BLaER1 treated with 17β-estradiol and CSF1 and Interleukin-3, amounts not matched to agents 10 nM and 100 nM (cell line): Measurements from ENCODE around the gene TRIOBP.

Experiments
- H3K27ac ChIP-seq, 11 experiments: shearing (Covaris generic); formaldehyde crosslinking; 2 replicates each; pipeline ENCODE4 v1.8.1; 2022
- H3K27me3 ChIP-seq, 11 experiments: shearing (Covaris generic); formaldehyde crosslinking; 2 replicates each; pipeline ENCODE4 v1.8.1; 2022
- H3K36me3 ChIP-seq, 11 experiments: shearing (Covaris generic); formaldehyde crosslinking; 2 replicates each; pipeline ENCODE4 v1.8.1; 2022
- H3K4me1 ChIP-seq, 10 experiments: shearing (Covaris generic); formaldehyde crosslinking; 2 replicates each; pipeline ENCODE4 v1.8.1; 2022
- H3K4me2 ChIP-seq, 11 experiments: shearing (Covaris generic); formaldehyde crosslinking; 2 replicates each; pipeline ENCODE4 v1.8.1; 2022
- H3K4me3 ChIP-seq, 10 experiments: shearing (Covaris generic); formaldehyde crosslinking; 2 replicates each; pipeline ENCODE4 v1.8.1; 2022
- H3K9ac ChIP-seq, 11 experiments: shearing (Covaris generic); formaldehyde crosslinking; 2 replicates each; pipeline ENCODE4 v1.8.1; 2022
- H3K9me3 ChIP-seq, 11 experiments: shearing (Covaris generic); formaldehyde crosslinking; replicated peaks in 1 of 11; 2 replicates each; pipeline ENCODE4 v1.8.1; 2022
- H4K20me1 ChIP-seq, 11 experiments: shearing (Covaris generic); formaldehyde crosslinking; 2 replicates each; pipeline ENCODE4 v1.8.1; 2022
- Cebpa-rat ChIP-seq, 11 experiments: shearing (Covaris generic); IDR thresholded peaks; 2 replicates each; pipeline ENCODE4 v1.8.1; 2022

The TRIOBP gene

GRCh38 chr22:37734964-37735451 lies 38.2 kb downstream of the TRIOBP start:
- H3K36me3 ChIP-seq: no peaks in the 10 kb centered on the region; a peak in 1 of 22 replicates
- no peaks in the 10 kb centered on the region for H4K20me1 ChIP-seq
- H3K4me2 ChIP-seq: peak overlapping the region; percentile 18 to 95 (median 80); a peak in 21 of 22 replicates
- H3K4me1 ChIP-seq: peaks cover 59 to 100% (median 96%) of the 10 kb centered on the region in 10 experiments
- H3K9me3 ChIP-seq: no peaks in the 10 kb centered on the region
- peak overlapping the region; percentile 38 to 75 (median 54); a peak in 19 of 22 replicates for H3K9ac ChIP-seq
- H3K27me3 ChIP-seq: no peaks in the 10 kb centered on the region
- TF ChIP-seq Cebpa-rat (IDR thresholded peaks at IDR 0.05): no peak
- peak overlapping the region in 10 of 11 experiments; percentile 29 to 99 (median 92); a peak in 20 of 22 replicates for H3K27ac ChIP-seq
- no peak overlapping the region for H3K4me3 ChIP-seq

- Histone ChIP-seq H3K4me2 (peak overlapping the region; percentile 79 to 97 (median 89)), H4K20me1 (no peaks in the 10 kb centered on the region), H3K36me3 (no peaks in the 10 kb centered on the region; a peak in 1 of 22 replicates), H3K27me3 (no peaks in the 10 kb centered on the region), H3K27ac (peak overlapping the region; percentile 36 to 100 (median 83); a peak in 21 of 22 replicates), H3K9ac (peak overlapping the region; percentile 49 to 99 (median 64); a peak in 21 of 22 replicates), H3K9me3 (no peaks in the 10 kb centered on the region), H3K4me1 (peaks cover 72 to 100% (median 96%) of the 10 kb centered on the region in 10 experiments), H3K4me3 (peak overlapping the region in 2 of 10 experiments; percentile 20 to 29; a peak in 3 of 20 replicates)
- TF ChIP-seq Cebpa-rat (IDR thresholded peaks at IDR 0.05): no peak
These were observed 42.2 kb downstream of the TRIOBP start for GRCh38 chr22:37739035-37739434.

- no peaks in the 10 kb centered on the region for H4K20me1 ChIP-seq
- no peaks in the 10 kb centered on the region; a peak in 1 of 22 replicates for H3K36me3 ChIP-seq
- H3K4me2 ChIP-seq: peak overlapping the region; percentile 79 to 97 (median 89)
- peak overlapping the region in 3 of 10 experiments; percentile 7 to 29 (median 20); a peak in 6 of 20 replicates for H3K4me3 ChIP-seq
- no peaks in the 10 kb centered on the region for H3K27me3 ChIP-seq
- no peaks in the 10 kb centered on the region for H3K9me3 ChIP-seq
- peaks cover 72 to 100% (median 96%) of the 10 kb centered on the region in 10 experiments for H3K4me1 ChIP-seq
- peak in 9 of 11 experiments; percentile 32 to 75 (median 56); a peak in 10 of 22 replicates for TF ChIP-seq Cebpa-rat (IDR thresholded peaks at IDR 0.05)
- H3K9ac ChIP-seq: peak overlapping the region in 10 of 11 experiments; percentile 53 to 99 (median 65); a peak in 20 of 22 replicates
- peak overlapping the region; percentile 36 to 100 (median 83); a peak in 21 of 22 replicates for H3K27ac ChIP-seq
These were observed 42.8 kb downstream of the TRIOBP start for GRCh38 chr22:37739611-37740049.

- Histone ChIP-seq H3K36me3 (no peaks in the 10 kb centered on the region), H4K20me1 (no peaks in the 10 kb centered on the region), H3K27me3 (no peaks in the 10 kb centered on the region), H3K4me2 (peak overlapping the region; percentile 79 to 97 (median 89)), H3K9ac (peak overlapping the region; percentile 33 to 99 (median 65); a peak in 18 of 22 replicates), H3K27ac (peak overlapping the region in 10 of 11 experiments; percentile 68 to 100 (median 83); a peak in 19 of 22 replicates), H3K4me3 (peak overlapping the region in 1 of 10 experiments; percentile 15; a peak in 2 of 20 replicates), H3K9me3 (no peaks in the 10 kb centered on the region), H3K4me1 (peaks cover 77 to 100% (median 95%) of the 10 kb centered on the region in 10 experiments)
- no peak for TF ChIP-seq Cebpa-rat (IDR thresholded peaks at IDR 0.05)
These were observed 43.8 kb downstream of the TRIOBP start for GRCh38 chr22:37740455-37741311.

GRCh38 chr22:37741312-37741795 lies 44.5 kb downstream of the TRIOBP start:
- Histone ChIP-seq H3K4me2 (peak overlapping the region; percentile 79 to 97 (median 89)), H3K36me3 (no peaks in the 10 kb centered on the region), H3K9ac (peak overlapping the region; percentile 33 to 99 (median 65); a peak in 19 of 22 replicates), H3K9me3 (no peaks in the 10 kb centered on the region), H4K20me1 (no peaks in the 10 kb centered on the region), H3K27ac (peak overlapping the region in 10 of 11 experiments; percentile 34 to 100 (median 83); a peak in 19 of 22 replicates), H3K4me3 (peak overlapping the region in 1 of 10 experiments; percentile 15; a peak in 2 of 20 replicates), H3K4me1 (peaks cover 76 to 93% (median 89%) of the 10 kb centered on the region in 10 experiments), H3K27me3 (no peaks in the 10 kb centered on the region)
- TF ChIP-seq Cebpa-rat (IDR thresholded peaks at IDR 0.05): peak in 7 of 11 experiments; percentile 47 to 74 (median 62); a peak in 10 of 22 replicates

- TF ChIP-seq Cebpa-rat (IDR thresholded peaks at IDR 0.05): no peak
- Histone ChIP-seq H3K27me3 (no peaks in the 10 kb centered on the region), H3K4me3 (peak overlapping the region in 2 of 10 experiments; percentile 6 to 32; a peak in 3 of 20 replicates), H3K36me3 (peaks cover 0 to 1% (median 0%) of the 10 kb centered on the region in 11 experiments; a peak in 1 of 22 replicates), H3K9ac (peak overlapping the region in 10 of 11 experiments; percentile 0 to 99 (median 40); a peak in 13 of 22 replicates), H3K4me1 (peaks cover 76 to 89% (median 85%) of the 10 kb centered on the region in 10 experiments), H3K4me2 (peak overlapping the region; percentile 79 to 97 (median 89)), H4K20me1 (peaks cover under 1 to 10% (median 5%) of the 10 kb centered on the region in 11 experiments; a peak in 19 of 22 replicates), H3K27ac (peak overlapping the region in 9 of 11 experiments; percentile 22 to 100 (median 83); a peak in 17 of 22 replicates), H3K9me3 (no peaks in the 10 kb centered on the region)
These were observed 45.7 kb downstream of the TRIOBP start for GRCh38 chr22:37742376-37743171.

- Histone ChIP-seq H3K4me2 (peak overlapping the region; percentile 79 to 97 (median 91)), H3K9me3 (no peaks in the 10 kb centered on the region), H3K4me1 (peaks cover 82 to 88% (median 84%) of the 10 kb centered on the region in 10 experiments), H3K36me3 (peaks cover 0 to 20% (median 5%) of the 10 kb centered on the region in 11 experiments; a peak in 6 of 22 replicates), H3K4me3 (peak overlapping the region in 5 of 10 experiments; percentile 92 to 99 (median 99); a peak in 6 of 20 replicates), H4K20me1 (peaks cover 21 to 30% (median 25%) of the 10 kb centered on the region in 11 experiments; a peak in 21 of 22 replicates), H3K27me3 (no peaks in the 10 kb centered on the region), H3K27ac (peak overlapping the region in 5 of 11 experiments; percentile 90 to 100 (median 98); a peak in 9 of 22 replicates), H3K9ac (peak overlapping the region in 7 of 11 experiments; percentile 32 to 100 (median 98); a peak in 8 of 22 replicates)
- TF ChIP-seq Cebpa-rat (IDR thresholded peaks at IDR 0.05): no peak
These were observed 47.7 kb downstream of the TRIOBP start for GRCh38 chr22:37744589-37744988.
